Left renal pelvis (tissue), 4 donors: ENCODE data around the gene CHTF18. TPM values are rescaled to one million over a fixed set of nuclear protein-coding genes. Genes with fewer than 3 reads are reported as not detected.
"Not testable (repeated sequence)": the region's sequence is repeated elsewhere in the genome, so short reads cannot be mapped to it uniquely, and the experiment has no call there.

ENCODE experiments used
- DNase-seq, 4 donors: peaks; one replicate each; pipeline ENCODE4 v3.0.0-alpha.2; 2013; ENCODE audit warnings: low read depth in 4 of 4, low spot score in 3 of 4
- polyA plus RNA-seq, 4 donors: library from polyadenylated mRNA; unstranded; fragments of 120-200 nt; gene quantifications; one replicate each; pipeline ENCODE4 v1.2.1, GENCODE V29; 2013; ENCODE audit not compliant: insufficient read length in 4 of 4

CHTF18 gene
- polyA plus RNA-seq, 4 donors: 19.9 to 48.6 (median 23.0) TPM

DNA sequence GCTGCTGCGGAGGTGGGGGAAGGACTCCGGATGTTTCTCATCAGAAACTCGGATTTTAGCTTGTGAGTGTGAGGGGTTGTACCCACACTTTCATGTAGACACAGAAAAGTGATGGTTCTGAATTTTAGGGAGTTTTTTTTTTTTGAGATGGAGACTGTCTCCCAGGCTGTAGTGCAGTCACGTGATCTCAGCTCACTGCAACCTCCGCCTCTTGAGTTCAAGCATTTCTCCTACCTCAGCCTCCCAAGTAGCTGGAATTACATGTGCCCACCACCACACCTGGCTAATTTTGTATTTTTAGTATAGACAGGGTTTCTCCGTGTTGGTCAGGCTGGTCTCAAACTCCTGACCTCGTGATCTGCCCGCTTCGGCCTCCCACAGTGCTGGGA, 34.5 kb downstream of the CHTF18 start:
- DNase-seq: no peak

DNA sequence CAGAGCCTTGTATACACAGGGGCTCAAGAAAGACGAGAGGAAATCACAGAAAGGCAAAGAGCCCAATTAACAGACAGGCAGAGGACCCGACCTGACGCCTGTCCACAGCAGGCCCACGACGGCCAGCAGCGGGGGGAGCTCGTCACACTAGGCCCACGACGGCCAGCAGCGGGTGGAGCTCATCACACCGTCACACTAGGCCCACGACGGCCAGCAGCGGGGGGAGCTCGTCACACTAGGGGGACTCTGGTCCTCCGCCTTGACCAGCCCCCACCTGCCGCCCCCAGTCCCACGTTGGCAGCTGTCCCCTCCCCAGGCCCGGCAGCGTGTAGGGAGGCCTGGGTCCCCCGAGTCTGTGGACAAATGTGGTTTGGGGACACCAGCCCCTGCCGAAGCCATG, 35.8 kb downstream of the CHTF18 start:
- no peak for DNase-seq

DNA sequence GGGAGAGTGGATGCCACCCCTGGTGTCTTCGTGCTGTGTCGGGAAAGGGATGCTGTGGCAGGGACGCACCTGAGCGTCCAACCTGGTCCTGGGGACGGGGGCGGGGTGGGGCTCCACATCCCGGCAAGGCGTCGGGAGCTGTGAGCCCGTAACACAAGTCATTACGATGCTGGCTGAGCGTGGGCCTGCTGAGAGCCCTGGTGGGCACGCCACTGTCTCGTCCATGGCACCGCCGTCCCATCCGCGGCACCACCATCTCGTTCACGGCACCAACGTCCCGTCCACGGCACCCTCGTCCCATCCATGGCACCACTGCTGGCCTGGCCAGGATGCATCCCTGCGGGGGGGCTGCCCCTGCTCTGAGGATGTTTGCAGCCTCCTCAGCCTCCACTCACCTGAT, 36.2 kb downstream of the CHTF18 start:
- DNase-seq: no peak

DNA sequence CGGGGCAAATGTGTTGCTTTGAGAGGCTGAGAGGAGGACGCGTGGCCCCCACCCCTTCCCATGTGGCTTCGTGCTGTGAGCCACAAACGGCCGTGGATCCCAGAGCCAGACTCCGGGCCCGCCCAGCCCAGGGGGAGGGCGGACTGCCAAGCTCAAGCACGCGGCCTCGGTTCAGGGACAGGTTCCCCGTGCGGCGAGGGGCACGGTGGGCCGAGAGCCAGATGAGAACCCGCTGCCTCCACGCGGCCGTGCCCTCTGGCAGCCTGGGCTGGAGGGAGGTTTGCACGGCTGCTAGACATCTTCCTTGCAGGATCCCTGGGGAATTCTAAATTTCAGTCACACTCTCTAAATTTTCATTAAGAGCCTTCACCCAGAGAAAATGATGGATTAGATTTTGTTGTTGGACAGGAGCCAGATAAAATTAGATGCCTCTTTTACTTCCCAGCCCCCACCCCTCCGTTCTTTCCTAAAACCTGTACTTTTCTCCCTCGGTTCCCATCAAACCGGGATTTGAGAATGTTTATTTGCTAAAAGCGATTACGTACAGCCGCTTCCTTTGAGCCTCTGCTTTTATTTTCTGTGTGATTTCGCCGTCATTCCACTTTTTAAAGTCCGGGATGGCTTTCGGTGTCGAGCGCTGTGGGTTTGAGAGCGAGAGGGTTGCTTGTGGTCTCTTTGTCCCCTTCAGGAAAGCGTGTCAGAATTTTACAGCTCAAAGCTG, 37.1 kb downstream of the CHTF18 start:
- DNase-seq: no peak

DNA sequence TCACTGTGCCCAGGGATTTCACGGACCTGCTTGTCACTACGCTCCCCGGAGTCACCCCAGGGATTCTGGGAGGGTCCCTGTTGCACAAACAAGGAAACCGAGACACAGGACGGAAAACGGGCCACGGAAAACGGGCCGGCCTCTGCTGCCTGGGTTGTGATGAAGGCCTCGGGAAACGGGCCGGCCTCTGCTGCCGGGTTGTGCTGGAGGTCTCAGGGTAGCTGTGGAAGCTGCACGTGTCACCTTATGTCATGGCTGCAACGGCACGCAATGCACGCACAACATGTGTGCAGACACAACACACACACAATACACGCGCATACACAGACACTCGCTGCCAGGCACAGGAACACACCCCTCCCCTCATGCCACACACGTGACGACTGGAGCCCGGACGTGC, 39.1 kb downstream of the CHTF18 start:
- no peak for DNase-seq

DNA sequence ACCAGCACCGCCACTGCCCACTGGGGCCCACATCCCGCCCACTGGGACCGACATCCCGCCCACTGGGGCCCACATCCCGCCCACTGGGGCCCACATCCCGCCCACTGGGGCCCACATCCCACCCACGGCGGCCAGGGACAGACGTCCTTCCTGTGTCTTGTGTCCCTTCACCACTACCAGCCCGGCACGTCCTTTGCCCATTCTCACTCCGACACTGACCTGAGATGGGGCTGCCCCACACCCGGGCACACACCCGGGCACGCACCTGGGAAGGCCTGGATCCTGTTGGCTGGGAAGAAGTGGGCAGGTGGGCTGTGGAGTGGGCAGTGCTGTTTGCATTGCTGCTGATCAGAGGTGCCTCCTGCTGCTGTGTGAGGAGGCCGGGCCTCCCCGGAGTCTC, 40.5 kb downstream of the CHTF18 start:
- no peak for DNase-seq

DNA sequence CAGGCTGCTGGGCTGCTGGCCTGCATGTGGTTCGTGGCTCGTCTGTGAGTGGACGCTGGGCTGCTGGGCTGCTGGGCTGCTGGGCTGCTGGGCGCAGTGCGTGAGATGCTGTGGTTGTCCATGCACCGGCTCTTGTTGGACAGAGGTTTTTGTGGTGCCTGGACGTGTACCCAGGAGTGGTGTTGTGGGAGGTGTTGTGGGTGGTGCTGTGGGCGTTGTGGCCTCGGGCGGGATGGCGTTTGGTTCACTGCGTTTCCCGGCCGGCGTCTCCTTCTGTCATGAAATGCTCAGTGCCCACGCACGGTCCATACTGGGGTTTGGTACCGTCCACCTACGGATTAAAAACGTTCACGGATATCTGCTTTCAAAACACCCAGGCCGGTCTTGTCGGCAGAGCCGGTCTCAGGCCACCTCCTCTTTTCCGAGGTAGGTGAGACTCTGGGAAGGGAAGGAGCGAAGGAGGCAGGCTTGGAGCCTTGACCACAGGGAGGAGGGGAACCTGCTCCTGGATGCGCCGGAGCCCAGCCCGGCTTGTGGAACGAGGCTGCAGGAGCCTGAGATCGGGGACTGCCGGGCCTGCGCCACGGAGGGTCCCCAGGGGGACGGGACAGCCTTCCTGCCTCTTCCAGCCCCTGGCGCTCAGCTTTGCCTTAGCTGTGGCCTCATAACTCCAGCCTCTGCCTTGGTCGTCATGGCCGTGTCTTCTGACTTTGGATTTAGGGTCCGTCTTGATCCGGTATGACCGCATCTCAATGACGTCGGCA, 41.9 kb downstream of the CHTF18 start:
- DNase-seq: no peak

DNA sequence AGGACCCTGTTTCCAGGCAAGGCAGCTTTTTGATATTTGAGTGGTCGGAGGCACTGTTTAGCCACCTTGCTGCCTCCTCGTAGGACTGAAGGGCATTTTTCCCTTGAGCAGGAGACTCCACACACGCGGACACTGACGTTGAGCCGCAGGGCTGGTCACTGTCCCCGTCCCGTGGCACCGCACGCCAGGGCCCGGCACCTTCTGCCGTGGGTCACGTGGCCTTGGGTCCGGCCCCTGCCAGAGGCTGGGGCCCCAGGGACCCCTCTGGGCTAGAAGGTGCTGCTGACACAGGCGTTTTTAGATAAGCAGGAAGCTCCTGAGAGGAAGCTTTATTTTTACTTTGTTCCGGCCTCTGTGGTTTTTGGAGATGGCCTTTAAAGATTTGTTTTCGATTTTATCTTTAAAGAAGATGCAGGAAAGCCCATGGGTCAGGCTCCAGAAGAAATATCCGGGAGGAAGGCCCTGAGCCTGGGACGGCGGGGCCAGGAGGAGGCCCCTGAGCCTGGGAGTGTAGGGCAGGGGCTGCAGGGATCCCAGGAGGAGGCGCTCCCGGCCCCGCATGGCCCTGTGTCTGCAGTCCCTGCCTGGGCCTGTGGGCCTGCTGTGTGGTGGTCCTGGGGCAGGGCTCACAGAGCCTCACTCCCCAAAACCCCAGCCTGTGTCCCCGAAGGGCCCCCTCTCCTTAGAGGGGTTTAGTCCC, 42.6 kb downstream of the CHTF18 start:
- DNase-seq: no peak

DNA sequence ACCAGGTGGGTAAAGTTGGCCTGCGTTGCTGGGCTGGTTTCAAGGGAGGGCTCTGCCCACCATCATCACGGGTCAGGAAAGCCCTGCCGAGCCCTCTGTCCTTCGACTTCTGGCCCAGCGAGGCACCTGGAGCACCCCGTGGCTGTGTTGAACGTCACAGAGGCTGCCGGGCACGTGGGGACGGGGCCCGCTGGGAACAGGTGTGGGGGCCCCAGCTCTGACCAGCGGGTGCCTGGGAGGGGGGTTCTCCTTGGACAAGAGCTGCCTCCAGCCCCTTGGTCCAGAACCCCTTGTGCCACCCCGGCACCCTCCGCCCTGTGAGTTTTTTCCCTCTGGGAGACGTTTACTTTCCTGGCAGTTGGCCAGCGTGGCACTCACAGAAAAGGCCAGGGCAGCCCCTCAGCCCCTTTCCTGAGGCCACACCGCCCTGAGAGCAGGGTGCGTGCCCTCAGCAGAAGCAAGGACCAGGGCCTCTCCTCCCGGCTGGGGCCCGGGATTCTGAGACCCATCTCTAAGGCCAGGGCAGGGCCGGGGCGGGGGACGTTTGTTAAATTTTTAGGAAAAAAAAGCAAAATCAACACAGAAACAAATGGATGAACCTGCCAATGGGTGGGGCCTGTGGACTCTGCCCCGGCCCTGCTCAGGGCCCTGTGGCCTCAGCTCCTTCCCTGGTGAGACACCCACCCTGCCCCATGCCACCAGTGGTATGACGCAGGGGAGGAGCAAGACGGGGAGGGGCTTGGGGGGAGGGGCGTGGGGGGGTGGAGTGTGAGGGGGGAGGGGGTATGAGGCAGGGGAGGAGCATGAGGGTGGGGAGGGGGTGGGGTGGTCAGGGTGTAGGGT, 43.4 kb downstream of the CHTF18 start:
- no peak for DNase-seq

DNA sequence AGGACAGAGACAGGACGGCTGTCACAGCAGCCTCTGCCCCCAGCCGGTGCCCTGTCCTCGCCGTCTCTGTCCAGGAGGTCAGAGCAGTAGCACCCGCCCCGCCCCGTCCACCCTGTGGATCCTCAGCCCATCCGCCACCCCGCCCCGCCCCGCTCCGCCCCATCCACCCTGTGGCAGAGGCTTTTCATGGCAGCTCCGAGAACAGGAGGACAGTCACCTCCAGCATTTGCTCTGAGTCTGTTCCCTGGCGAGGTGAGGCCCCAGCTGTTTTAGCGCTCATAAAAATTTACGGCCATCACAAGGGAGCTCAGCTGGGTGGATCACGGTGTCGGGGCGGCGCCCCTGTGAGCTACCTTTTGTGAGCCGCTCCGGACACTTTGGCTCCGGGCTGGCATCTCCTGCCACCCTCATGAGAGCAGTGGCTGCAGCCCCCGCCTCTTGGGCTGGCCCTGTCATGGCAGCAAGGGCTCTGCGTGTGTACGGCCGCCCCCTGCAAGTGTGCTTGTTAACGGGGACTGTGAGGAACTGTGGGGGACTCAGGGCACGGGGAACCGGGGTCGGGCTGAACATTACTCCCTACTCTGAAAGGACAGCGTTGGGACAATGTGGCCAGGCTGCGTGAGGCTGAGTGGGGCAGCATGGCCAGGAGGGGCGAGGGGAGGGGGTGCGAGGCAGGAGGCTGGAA, 44.4 kb downstream of the CHTF18 start:
- no peak for DNase-seq

DNA sequence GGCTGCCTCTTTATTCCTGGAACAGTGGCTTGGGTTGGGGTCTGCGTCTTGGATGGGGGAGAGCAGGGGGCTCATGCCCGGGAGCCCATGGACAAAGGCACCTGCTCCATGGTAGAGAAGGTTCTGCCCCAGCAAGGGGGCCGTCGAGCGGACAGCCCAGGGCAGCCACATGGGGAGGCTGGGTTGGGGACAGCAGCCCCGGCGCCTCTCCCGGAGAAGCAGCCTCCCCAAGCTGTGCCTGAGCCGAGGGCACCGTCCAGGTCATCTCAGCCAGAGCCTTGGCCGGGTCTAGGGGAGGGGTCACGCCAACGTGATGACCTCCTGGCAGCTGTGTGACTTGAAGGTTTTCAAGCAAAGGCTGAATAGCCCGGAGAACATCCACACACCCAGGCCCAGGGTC, 45.0 kb downstream of the CHTF18 start:
- DNase-seq: no peak

DNA sequence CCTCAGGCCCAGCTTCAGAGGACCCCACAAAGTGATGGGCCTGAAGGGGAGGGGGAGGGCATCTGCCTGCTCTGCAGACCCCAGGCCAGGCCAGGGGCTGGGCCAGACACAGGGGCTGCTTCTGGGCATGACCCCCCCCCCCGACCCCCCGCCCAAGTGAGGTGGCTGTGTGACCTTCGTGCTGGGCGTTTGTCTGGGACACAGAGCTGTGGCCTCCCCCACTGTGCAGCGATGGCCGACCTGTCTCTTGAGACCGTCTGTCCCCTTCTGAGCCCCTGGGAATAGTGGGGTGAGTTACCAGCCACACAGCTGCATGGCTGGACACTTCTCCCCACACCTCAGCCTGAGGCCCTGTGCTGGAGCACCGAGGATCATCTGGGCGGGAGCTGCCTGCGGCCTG, 47.0 kb downstream of the CHTF18 start:
- DNase-seq: no peak

DNA sequence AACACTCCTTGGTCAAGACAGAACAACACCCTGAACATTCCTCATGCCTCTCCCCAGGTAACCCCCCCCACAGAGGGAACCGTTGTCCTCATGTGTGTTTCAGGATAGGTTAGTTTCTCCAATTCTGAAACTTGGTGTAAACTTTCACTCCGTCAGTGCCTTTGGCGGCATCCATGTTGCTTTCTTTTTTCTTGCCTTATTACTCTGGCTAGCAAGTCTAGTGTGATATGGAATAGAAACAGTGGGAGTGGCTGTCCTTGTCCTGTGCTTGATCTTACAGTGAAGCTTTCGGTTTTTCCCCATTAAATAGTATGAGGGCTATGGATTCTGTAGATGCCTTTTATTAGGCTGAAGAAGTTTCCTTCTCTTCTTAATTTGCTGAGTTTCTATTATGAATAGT, 47.8 kb downstream of the CHTF18 start:
- DNase-seq: no peak

DNA sequence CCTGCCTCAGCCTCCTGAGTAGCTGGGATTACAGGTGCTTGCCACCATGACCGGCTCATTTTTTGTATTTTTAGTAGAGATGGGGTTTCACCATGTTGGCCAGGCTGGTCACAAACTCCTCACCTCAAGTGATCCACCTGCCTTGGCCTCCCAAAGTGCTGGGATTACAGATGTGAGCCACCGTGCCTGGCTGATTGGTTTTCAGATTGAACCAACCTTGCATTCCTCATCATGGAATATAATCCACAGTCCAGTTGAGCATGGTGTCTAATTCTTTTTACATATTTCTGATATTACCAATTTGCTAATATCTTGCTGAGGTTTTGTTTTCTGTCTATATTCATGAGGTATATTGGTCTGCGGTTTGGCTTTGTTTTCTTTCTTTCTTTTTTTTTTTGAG, 48.4 kb downstream of the CHTF18 start:
- not testable (repeated sequence) for DNase-seq

DNA sequence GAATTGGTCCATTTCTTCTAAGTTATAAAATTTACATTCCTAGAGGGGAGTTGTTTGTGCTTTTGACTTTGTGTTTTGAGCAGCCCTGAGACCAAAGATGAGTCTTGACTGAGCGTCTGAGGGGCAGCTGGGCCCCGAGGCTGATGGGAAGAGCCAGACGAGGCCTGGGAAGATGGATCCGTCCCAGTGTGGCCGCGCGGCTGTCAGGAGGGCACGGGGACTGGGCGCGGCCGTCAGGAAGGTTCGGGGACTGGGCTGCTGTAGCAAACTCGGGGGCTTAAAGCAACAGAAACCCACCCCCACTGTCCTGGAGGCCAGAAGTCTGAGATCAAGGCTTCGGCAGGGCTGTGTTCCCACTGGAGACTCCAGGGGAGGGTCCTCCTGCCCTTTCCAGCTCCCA, 50.3 kb downstream of the CHTF18 start:
- no peak for DNase-seq

DNA sequence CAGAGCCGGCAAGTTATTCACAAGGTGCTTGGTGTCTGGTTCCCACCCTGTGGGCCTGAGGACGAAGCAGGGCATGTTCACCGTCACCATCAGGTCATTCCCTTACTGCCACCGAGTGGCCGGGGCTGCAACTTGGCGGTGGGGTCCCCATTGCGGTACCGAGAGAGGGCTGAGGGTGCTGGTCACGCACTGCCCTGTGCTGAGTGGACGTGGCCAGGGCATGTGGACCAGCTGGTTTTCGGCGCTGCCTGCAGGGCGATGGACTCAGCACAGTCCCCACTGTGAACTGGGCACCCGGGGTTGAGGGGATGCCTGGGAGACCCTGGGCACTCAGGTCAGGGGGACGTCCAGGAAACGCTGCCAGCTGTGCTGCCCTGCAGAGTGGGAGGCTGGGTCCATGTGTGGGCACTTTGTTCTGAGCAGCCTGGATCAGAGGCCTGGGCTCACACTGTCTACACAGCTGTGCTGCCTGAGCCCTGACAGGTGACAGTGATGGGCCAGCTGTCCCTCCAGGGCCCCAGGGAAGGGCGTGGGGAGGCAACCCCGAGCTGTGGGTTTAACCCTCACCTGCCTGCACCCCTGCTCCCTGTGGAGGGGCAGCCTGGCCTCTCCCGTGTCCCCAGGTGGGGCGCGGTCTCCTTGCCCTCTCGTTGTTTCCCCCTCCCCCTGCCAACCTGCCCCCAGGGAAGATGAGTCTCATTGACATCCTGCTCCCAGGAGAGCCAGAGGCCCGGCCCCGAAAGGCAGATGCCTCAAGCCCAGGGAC, 51.4 kb downstream of the CHTF18 start:
- DNase-seq: no peak

DNA sequence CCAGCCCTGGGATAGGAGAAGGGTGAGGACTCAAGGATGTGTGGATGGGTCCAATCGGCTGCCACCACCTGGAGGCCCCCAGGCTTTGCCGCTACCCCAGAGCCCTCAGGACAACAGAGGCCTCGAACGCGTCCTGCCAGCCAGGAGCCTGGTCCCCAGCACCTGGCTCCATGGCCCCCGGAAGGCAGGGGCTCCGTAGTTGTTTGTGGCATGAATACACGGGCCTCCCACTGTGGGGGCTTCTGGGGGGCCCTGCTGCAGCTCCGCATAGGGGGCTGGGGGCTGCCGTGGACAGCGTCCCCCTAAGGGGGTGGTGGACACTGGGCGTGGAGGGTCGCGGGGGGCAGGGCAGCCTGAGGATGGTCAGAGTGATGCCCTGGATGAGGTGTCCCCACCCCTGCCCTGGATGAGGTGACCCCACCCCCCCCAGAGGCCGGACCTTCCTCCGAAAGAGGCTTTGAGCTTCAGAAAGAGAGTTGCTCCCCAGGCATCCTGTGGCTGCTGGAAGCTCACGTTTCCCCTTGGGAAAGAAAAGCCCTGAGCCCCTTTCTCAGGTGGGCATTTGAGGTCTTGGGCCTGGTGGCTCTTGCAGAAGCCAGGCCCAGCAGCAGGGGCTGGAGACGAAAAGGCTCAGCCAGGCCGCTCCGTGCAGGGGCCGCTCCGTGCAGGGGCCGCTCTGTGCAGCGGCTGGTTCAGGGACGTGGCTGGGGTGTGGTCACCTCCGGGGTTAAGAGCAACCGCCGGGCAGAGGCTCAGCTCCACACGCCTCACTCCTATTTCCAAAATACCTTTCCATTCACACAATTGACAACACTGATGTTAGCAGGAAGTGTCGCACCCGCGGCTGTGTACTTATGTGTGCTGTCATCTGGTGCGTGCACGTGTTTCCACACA, 52.4 kb downstream of the CHTF18 start:
- no peak for DNase-seq

DNA sequence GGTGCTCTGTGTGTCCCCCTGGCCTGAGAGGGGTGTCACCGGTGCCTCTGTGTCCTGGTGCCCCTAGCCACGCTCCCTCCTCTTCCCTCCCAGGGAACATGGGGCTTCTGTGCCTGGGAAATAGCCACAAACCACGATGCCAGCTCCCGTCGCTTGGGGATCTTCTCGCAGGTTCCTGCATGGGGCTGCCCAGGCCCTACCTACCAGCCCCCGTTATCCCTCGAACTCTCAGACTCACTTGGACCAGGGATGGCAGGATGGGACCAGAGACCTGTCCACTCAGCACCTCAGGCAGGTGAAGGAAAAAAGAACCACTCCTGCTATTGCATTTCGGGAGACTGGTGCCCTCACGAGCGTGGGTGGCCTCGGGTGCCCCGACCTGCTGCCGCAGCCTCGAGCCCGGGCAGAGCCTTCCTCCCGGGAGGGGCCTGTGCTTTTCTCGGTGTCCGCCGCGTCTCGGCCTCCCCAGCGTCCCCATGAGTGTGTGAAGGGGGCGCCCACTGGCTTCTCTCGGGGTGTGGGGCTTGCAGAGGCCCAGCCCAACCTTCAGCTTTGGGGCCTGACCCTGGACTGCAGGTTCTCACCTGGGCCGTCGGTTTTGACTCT, 53.1 kb downstream of the CHTF18 start:
- DNase-seq: no peak
